Suprapubic skin (tissue), 4 donors: ENCODE measurements around the gene LRP4.

Experiments used
- EP300 ChIP-seq: sonication (generic); formaldehyde crosslinking; IDR thresholded peaks from one replicate; pipeline ENCODE4 v1.6.1; 2017; ENCODE audit warnings: antibody characterized with exemption
- POLR2A ChIP-seq, 2 donors: fragments of 450-650 bp; IDR thresholded peaks; one replicate each; pipeline ENCODE4 v1.6.1; 2017; ENCODE audit warnings: antibody characterized with exemption in 2 of 2, mild to moderate bottlenecking in 2 of 2, moderate library complexity in 2 of 2
- POLR2AphosphoS5 ChIP-seq, 3 donors: sonication (generic); formaldehyde crosslinking; IDR thresholded peaks; one replicate each; pipeline ENCODE4 v1.6.1; 2017; ENCODE audit warnings: antibody characterized with exemption in 3 of 3
- TF ChIP-seq, protein P1 (sequence below), 2 donors: fragments of 200-600 bp in 1 of 2; fragments of 450-650 bp in 1 of 2; sonication (generic) in 1 of 2; IDR thresholded peaks; one replicate each; pipeline ENCODE4 v1.5.1; 2016 to 2019; ENCODE audit warnings: antibody characterized with exemption in 2 of 2, mild to moderate bottlenecking in 1 of 2, moderate library complexity in 1 of 2

DNA sequence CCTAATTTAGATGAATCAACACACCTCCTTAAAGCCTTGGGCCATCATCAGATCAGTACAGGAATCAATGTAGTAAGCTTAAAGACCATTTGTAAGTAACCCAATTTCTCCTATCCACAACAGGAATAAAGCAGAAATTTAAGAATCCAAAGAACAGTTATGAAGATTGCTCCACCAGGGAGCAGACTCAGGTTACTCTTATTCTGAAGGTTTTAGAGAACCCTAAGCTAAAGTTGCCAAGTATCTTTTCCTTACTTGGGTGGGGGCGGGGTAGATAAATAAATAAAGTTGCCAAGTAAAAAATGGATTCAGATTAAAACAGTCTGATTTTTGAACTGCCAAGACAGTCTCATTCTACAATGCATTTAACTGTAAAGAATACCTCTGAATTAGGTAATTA lies 90.4 kb downstream of the LRP4 start:
- TF ChIP-seq POLR2A (IDR thresholded peaks at IDR 0.05) (no peak), EP300 (no peak), POLR2AphosphoS5 (IDR thresholded peaks at IDR 0.05) (no peak)
- TF ChIP-seq, protein P1, sequence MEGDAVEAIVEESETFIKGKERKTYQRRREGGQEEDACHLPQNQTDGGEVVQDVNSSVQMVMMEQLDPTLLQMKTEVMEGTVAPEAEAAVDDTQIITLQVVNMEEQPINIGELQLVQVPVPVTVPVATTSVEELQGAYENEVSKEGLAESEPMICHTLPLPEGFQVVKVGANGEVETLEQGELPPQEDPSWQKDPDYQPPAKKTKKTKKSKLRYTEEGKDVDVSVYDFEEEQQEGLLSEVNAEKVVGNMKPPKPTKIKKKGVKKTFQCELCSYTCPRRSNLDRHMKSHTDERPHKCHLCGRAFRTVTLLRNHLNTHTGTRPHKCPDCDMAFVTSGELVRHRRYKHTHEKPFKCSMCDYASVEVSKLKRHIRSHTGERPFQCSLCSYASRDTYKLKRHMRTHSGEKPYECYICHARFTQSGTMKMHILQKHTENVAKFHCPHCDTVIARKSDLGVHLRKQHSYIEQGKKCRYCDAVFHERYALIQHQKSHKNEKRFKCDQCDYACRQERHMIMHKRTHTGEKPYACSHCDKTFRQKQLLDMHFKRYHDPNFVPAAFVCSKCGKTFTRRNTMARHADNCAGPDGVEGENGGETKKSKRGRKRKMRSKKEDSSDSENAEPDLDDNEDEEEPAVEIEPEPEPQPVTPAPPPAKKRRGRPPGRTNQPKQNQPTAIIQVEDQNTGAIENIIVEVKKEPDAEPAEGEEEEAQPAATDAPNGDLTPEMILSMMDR (IDR thresholded peaks at IDR 0.05) = no peak
